Measurements from ENCODE around the gene FAM174C. TPM values are rescaled to one million over a fixed set of nuclear protein-coding genes. Genes with fewer than 3 reads are reported as not detected.

Gene FAM174C
- total and polyA plus RNA-seq, 8 donors: 6.2 to 240 (median 78.1) TPM

DNA sequence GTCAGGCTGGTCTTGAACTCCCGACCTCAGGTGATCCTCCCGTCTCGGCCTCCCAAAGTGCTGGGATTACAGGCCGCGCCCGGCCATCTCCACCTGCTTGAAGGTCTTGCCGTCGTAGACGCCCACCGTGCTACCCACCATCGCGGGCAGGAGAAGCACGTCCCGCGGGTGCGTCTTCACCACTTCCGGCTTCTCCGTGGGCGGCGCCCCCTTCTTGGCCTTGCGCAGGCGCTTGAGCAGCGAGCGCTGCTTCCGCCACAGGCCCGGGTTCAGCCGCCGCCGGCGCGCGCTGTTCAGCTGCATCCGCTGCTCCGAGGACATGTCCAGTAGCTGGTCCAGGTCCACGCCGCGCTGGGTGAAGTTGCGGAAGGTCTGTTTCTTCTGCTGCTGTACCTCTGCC is 32.0 kb downstream of the FAM174C start:
- Histone ChIP-seq H3K27ac (no peak overlapping the region), H3K9me3 (no peaks in the 10 kb centered on the region), H3K4me1 (peaks cover 0 to 8% (median 0%) of the 10 kb centered on the region in 4 donors), H3K4me3 (no peak overlapping the region), H3K36me3 (no peaks in the 10 kb centered on the region), H3K27me3 (peaks cover 0 to 36% (median 17%) of the 10 kb centered on the region in 3 donors)
- DNase-seq: no peak
- TF ChIP-seq POLR2AphosphoS5 (IDR thresholded peaks at IDR 0.05): no peak
- TF ChIP-seq POLR2A (IDR thresholded peaks at IDR 0.05): no peak
- TF ChIP-seq EP300 (IDR thresholded peaks at IDR 0.05): no peak
- TF ChIP-seq, protein P1, sequence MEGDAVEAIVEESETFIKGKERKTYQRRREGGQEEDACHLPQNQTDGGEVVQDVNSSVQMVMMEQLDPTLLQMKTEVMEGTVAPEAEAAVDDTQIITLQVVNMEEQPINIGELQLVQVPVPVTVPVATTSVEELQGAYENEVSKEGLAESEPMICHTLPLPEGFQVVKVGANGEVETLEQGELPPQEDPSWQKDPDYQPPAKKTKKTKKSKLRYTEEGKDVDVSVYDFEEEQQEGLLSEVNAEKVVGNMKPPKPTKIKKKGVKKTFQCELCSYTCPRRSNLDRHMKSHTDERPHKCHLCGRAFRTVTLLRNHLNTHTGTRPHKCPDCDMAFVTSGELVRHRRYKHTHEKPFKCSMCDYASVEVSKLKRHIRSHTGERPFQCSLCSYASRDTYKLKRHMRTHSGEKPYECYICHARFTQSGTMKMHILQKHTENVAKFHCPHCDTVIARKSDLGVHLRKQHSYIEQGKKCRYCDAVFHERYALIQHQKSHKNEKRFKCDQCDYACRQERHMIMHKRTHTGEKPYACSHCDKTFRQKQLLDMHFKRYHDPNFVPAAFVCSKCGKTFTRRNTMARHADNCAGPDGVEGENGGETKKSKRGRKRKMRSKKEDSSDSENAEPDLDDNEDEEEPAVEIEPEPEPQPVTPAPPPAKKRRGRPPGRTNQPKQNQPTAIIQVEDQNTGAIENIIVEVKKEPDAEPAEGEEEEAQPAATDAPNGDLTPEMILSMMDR (IDR thresholded peaks at IDR 0.05): no peak
- intact Hi-C loops (cut with DNase I; ENCODE audit: low total_unique reads): no loop called here
- 89 to 96% (median 95%) methylated on average over 24 to 38 of the region's 38 CpGs for WGBS, 5 donors

DNA sequence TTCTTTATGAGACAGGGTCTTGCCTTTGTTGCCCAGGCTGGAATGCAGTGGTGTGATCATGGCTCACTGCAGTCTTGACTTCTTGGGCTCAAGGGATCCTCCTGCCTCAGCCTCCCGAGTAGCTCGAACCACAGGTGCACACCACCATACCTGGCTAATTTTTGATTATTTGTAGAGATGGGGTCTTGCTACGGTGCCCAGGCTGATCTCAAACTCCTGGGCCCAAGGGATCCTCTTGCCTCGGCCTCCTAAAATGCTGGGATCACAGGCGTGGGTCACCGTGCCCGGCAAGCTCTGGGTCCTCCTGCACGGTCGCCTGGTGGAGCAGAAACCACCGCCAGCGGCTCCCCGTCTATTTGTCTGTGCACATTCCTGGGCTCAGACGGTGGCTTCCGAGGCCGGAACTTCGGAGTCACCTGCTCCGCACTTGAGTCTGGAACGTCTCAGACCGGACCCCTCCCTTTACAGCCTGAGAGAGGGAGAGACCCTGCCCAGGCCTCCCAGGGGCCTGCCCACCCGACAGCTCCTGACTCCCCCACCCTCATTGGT is 32.5 kb downstream of the FAM174C start:
- no peaks in the 10 kb centered on the region for H3K9me3 ChIP-seq
- H3K27ac ChIP-seq: no peak overlapping the region
- H3K4me1 ChIP-seq: peaks cover 0 to 8% (median 0%) of the 10 kb centered on the region in 4 donors
- no peak overlapping the region for H3K4me3 ChIP-seq
- no peaks in the 10 kb centered on the region for H3K36me3 ChIP-seq
- intact Hi-C loops (cut with DNase I; ENCODE audit: low total_unique reads): no loop called here
- 89 to 95% (median 93%) methylated on average over 19 to 20 of the region's 20 CpGs for WGBS, 5 donors
- no peak for TF ChIP-seq EP300 (IDR thresholded peaks at IDR 0.05)
- TF ChIP-seq POLR2A (IDR thresholded peaks at IDR 0.05): no peak
- TF ChIP-seq, protein P1 (IDR thresholded peaks at IDR 0.05): no peak
- H3K27me3 ChIP-seq: peaks cover 0 to 41% (median 18%) of the 10 kb centered on the region in 3 donors
- DNase-seq: no peak

DNA sequence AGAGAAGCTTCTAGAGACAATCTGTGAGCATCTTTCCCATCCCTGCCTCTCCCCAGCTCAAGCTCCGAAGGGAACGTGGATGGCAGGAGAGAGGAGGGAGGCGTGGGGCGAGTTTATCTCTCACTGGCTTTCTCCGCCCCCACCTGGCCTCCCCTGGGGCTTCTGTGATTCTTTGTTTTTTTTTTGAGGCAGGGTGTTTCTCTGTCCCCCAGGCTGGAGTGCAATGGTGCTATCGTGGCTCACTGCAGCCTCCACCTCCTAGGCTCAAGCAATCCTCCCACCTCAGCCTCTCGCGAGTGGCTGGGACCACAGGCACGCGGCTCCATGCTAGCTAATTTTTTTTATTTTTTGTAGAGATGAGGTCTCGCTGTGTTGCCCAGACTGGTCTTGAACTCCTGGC is 33.4 kb downstream of the FAM174C start:
- Histone ChIP-seq H3K27me3 (peaks cover 0 to 50% (median 26%) of the 10 kb centered on the region in 3 donors), H3K9me3 (no peaks in the 10 kb centered on the region), H3K4me3 (no peak overlapping the region), H3K4me1 (peaks cover 0 to 8% (median 7%) of the 10 kb centered on the region in 4 donors), H3K36me3 (no peaks in the 10 kb centered on the region), H3K27ac (no peak overlapping the region)
- TF ChIP-seq, protein P1 (IDR thresholded peaks at IDR 0.05): no peak
- TF ChIP-seq EP300 (IDR thresholded peaks at IDR 0.05): no peak
- no peak for TF ChIP-seq POLR2A (IDR thresholded peaks at IDR 0.05)
- TF ChIP-seq POLR2AphosphoS5 (IDR thresholded peaks at IDR 0.05): no peak
- 48 to 63% (median 57%) methylated on average over 11 of the region's 11 CpGs for WGBS, 5 donors
- intact Hi-C loops (cut with DNase I; ENCODE audit: low total_unique reads): no loop called here
- DNase-seq: no peak

DNA sequence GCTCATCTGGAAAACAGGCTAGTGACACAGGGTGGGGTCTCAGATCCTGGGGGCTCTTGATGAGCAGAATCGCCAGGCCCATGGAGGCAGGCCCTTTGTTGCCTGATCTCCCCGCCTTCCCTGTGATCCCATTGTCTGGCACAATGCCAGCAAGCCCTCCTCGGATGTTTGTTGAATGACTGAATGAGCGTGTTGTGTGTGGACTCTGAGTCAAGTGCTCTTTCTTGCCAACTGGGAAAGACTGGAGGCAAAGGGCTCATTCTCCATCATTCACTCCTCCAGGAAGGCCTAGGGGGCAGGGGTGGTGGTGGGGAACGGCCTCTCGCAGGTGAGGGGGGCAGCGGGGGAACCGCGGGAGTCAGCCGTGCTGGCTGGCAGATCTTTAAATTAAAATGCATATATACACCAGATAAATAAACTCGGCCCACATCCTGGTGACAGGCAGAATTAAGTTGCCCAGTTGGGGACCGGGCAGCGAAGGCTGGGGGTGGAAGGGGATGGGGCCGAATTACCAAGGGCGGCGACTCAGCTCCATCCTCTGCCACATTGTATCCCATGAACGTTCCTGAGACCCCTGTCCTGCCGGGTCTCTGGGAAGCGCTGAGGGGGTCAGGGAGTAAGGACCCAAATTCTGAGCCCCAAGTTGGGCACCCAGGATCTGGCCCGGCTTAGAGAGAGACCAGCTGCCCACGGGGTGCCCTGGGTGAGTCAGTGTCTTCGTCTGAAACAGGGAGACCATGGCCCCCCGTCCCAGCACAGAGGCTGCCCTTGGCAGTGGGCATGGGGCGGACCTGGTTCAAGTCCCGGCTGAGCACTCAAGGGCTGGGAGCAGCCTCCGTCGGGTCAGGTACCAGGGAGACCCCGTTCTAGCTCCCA is 34.9 kb downstream of the FAM174C start:
- Histone ChIP-seq H3K36me3 (no peaks in the 10 kb centered on the region), H3K4me3 (no peak overlapping the region), H3K27ac (no peak overlapping the region), H3K4me1 (peaks cover 0 to 8% (median 4%) of the 10 kb centered on the region in 4 donors), H3K9me3 (no peaks in the 10 kb centered on the region), H3K27me3 (peaks cover 0 to 65% (median 40%) of the 10 kb centered on the region in 3 donors)
- DNase-seq: no peak
- WGBS, 5 donors: 64 to 70% (median 68%) methylated on average over 22 to 28 of the region's 28 CpGs
- intact Hi-C loops (cut with DNase I; ENCODE audit: low total_unique reads): no loop called here
- TF ChIP-seq POLR2AphosphoS5 (IDR thresholded peaks at IDR 0.05): no peak
- no peak for TF ChIP-seq POLR2A (IDR thresholded peaks at IDR 0.05)
- TF ChIP-seq, protein P1 (IDR thresholded peaks at IDR 0.05): no peak
- TF ChIP-seq EP300 (IDR thresholded peaks at IDR 0.05): no peak
